ENCODE data around the gene EFS.

DNA sequence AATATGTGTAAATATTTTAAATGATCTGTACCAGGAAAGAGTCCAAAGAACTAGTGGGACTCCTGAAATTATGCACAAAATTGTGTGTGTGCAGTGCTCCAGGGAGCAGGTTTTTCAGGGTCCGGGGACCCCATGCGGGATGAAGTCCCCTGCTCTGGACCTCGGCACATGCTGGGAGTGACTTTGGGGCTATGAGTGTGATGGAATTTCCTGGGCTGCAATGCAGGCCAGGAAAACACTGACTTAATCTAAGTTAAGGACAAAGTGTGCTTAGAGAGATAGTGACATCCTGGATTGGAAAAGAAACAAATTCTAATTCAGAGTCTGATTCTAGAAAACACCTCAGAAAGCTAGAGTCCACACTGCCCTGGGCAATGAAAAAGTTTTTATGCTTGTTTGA lies 49.3 kb upstream of the EFS start:
- TF ChIP-seq NFRKB (IDR thresholded peaks at IDR 0.05) (no peak), TARDBP (IDR thresholded peaks at IDR 0.05) (no peak), BHLHE40 (IDR thresholded peaks at IDR 0.05; ENCODE audit: borderline replicate concordance) (no peak), FOXA1 (IDR thresholded peaks at IDR 0.05) (no peak), ARNT (IDR thresholded peaks at IDR 0.05) (no peak), ZNF384 (IDR thresholded peaks at IDR 0.05) (no peak), HDGF (IDR thresholded peaks at IDR 0.05; ENCODE audit: borderline replicate concordance) (no peak), SP1 (IDR thresholded peaks at IDR 0.05) (no peak), ELF4 (IDR thresholded peaks at IDR 0.05) (no peak), FOXM1 (IDR thresholded peaks at IDR 0.05; ENCODE audit: borderline replicate concordance) (no peak), SUZ12 (IDR thresholded peaks at IDR 0.05) (no peak), FOXK2 (IDR thresholded peaks at IDR 0.05) (no peak), L3MBTL2 (conservative IDR thresholded peaks at IDR 0.05) (no peak)
